GM18511 (cell line): ENCODE data around the gene AMZ1.

Source experiments
- ATAC-seq: cut with Tn5 transposase; IDR thresholded peaks from one replicate; pipeline ENCODE4 v1.9.1; 2021; ENCODE audit warnings: mild to moderate bottlenecking, moderate library complexity; ENCODE audit not compliant: unreplicated experiment

Gene AMZ1

GRCh38 chr7:2687881-2688318 is at the start of gene AMZ1:
Gene AMZ1 (plus strand): TSS chr7:2688202. CDS start chr7:2700452, 12,250 bp downstream.
- ATAC-seq: no peak

- no peak for ATAC-seq
Observed at GRCh38 chr7:2638224-2638991, 49.6 kb upstream of the AMZ1 start.

- ATAC-seq: no peak
Observed at GRCh38 chr7:2639181-2639681, 48.8 kb upstream of the AMZ1 start.

- ATAC-seq: no peak
Observed at GRCh38 chr7:2639695-2640481, 48.1 kb upstream of the AMZ1 start.

GRCh38 chr7:2640482-2640830 is 47.5 kb upstream of the AMZ1 start:
- ATAC-seq: no peak

GRCh38 chr7:2640846-2641316 is 47.1 kb upstream of the AMZ1 start:
- no peak for ATAC-seq

GRCh38 chr7:2641406-2642393 is 46.3 kb upstream of the AMZ1 start:
- peak; percentile 53 for ATAC-seq

GRCh38 chr7:2643386-2644219 is 44.4 kb upstream of the AMZ1 start:
- no peak for ATAC-seq

GRCh38 chr7:2644220-2644561 is 43.8 kb upstream of the AMZ1 start:
- no peak for ATAC-seq

GRCh38 chr7:2644562-2645273 is 43.3 kb upstream of the AMZ1 start:
- ATAC-seq: peak; percentile 48

GRCh38 chr7:2645274-2645868 is 42.6 kb upstream of the AMZ1 start:
- peak; percentile 51 for ATAC-seq

GRCh38 chr7:2646336-2646679 is 41.7 kb upstream of the AMZ1 start:
- no peak for ATAC-seq

- ATAC-seq: no peak
Observed at GRCh38 chr7:2646680-2647571, 41.1 kb upstream of the AMZ1 start.

GRCh38 chr7:2647594-2648172 is 40.3 kb upstream of the AMZ1 start:
- ATAC-seq: no peak

- no peak for ATAC-seq
Observed at GRCh38 chr7:2649139-2649838, 38.7 kb upstream of the AMZ1 start.

- no peak for ATAC-seq
Observed at GRCh38 chr7:2649991-2650390, 38.0 kb upstream of the AMZ1 start.

- no peak for ATAC-seq
Observed at GRCh38 chr7:2650451-2650850, 37.6 kb upstream of the AMZ1 start.
